ENCODE measurements around the gene ADCY3.

ADCY3 gene

GRCh38 chr2:24919506-24920097 lies 435 bp downstream of the ADCY3 start:
- Mint-ChIP-seq H3K36me3 (ENCODE audit: low read depth) (peaks cover 17% of the 10 kb centered on the region), H3K9me3 (no peaks in the 10 kb centered on the region), H3K27me3 (ENCODE audit: low read depth) (no peaks in the 10 kb centered on the region), H3K4me3 (peak overlapping the region; percentile 92), H3K4me1 (ENCODE audit: low read depth) (peaks cover 28% of the 10 kb centered on the region), H3K27ac (peak overlapping the region; percentile 78)
- DNase-seq (ENCODE audit: low spot score): peak; percentile 33

GRCh38 chr2:24919037-24919505 lies 966 bp downstream of the ADCY3 start:
- no peaks in the 10 kb centered on the region for H3K27me3 Mint-ChIP-seq (ENCODE audit: low read depth)
- H3K4me1 Mint-ChIP-seq (ENCODE audit: low read depth): peaks cover 28% of the 10 kb centered on the region
- peak overlapping the region; percentile 78 for H3K27ac Mint-ChIP-seq
- peak overlapping the region; percentile 92 for H3K4me3 Mint-ChIP-seq
- no peaks in the 10 kb centered on the region for H3K9me3 Mint-ChIP-seq
- peaks cover 19% of the 10 kb centered on the region for H3K36me3 Mint-ChIP-seq (ENCODE audit: low read depth)
- DNase-seq (ENCODE audit: low spot score): peak; percentile 67

- H3K27me3 Mint-ChIP-seq (ENCODE audit: low read depth): no peaks in the 10 kb centered on the region
- DNase-seq (ENCODE audit: low spot score): no peak
- H3K36me3 Mint-ChIP-seq (ENCODE audit: low read depth): peaks cover 23% of the 10 kb centered on the region
- peaks cover 28% of the 10 kb centered on the region for H3K4me1 Mint-ChIP-seq (ENCODE audit: low read depth)
- peak overlapping the region; percentile 92 for H3K4me3 Mint-ChIP-seq
- H3K9me3 Mint-ChIP-seq: no peaks in the 10 kb centered on the region
- no peak overlapping the region for H3K27ac Mint-ChIP-seq
These were observed 1.6 kb downstream of the ADCY3 start for GRCh38 chr2:24918326-24919036.

GRCh38 chr2:24917731-24918325 lies 2.2 kb downstream of the ADCY3 start:
- no peak for DNase-seq (ENCODE audit: low spot score)
- H3K27me3 Mint-ChIP-seq (ENCODE audit: low read depth): no peaks in the 10 kb centered on the region
- peaks cover 28% of the 10 kb centered on the region for H3K36me3 Mint-ChIP-seq (ENCODE audit: low read depth)

GRCh38 chr2:24917086-24917485 lies 3.0 kb downstream of the ADCY3 start:
- H3K4me1 Mint-ChIP-seq (ENCODE audit: low read depth): peaks cover 28% of the 10 kb centered on the region
- no peaks in the 10 kb centered on the region for H3K9me3 Mint-ChIP-seq
- H3K27ac Mint-ChIP-seq: no peak overlapping the region
- DNase-seq (ENCODE audit: low spot score): peak; percentile 50
- H3K4me3 Mint-ChIP-seq: peak overlapping the region; percentile 92
- peaks cover 31% of the 10 kb centered on the region for H3K36me3 Mint-ChIP-seq (ENCODE audit: low read depth)
- no peaks in the 10 kb centered on the region for H3K27me3 Mint-ChIP-seq (ENCODE audit: low read depth)

More at GRCh38 chr2:24917731-24918325, 2.2 kb downstream of the ADCY3 start:
- no peaks in the 10 kb centered on the region for H3K9me3 Mint-ChIP-seq
- H3K4me1 Mint-ChIP-seq (ENCODE audit: low read depth): peaks cover 28% of the 10 kb centered on the region
- H3K27ac Mint-ChIP-seq: no peak overlapping the region
- peak overlapping the region; percentile 92 for H3K4me3 Mint-ChIP-seq

GRCh38 chr2:24915796-24916195 lies 4.2 kb downstream of the ADCY3 start:
- Mint-ChIP-seq H3K4me1 (ENCODE audit: low read depth) (peaks cover 24% of the 10 kb centered on the region), H3K4me3 (no peak overlapping the region), H3K27me3 (ENCODE audit: low read depth) (no peaks in the 10 kb centered on the region), H3K36me3 (ENCODE audit: low read depth) (peaks cover 39% of the 10 kb centered on the region), H3K9me3 (no peaks in the 10 kb centered on the region), H3K27ac (peak overlapping the region; percentile 10)
- DNase-seq (ENCODE audit: low spot score): no peak

GRCh38 chr2:24915175-24915574 lies 4.9 kb downstream of the ADCY3 start:
- H3K9me3 Mint-ChIP-seq: no peaks in the 10 kb centered on the region
- DNase-seq (ENCODE audit: low spot score): no peak
- H3K4me1 Mint-ChIP-seq (ENCODE audit: low read depth): peaks cover 22% of the 10 kb centered on the region
- no peak overlapping the region for H3K27ac Mint-ChIP-seq
- no peaks in the 10 kb centered on the region for H3K27me3 Mint-ChIP-seq (ENCODE audit: low read depth)
- H3K36me3 Mint-ChIP-seq (ENCODE audit: low read depth): peaks cover 45% of the 10 kb centered on the region
- H3K4me3 Mint-ChIP-seq: no peak overlapping the region

GRCh38 chr2:24914713-24915112 lies 5.3 kb downstream of the ADCY3 start:
- no peak overlapping the region for H3K4me3 Mint-ChIP-seq
- H3K27ac Mint-ChIP-seq: no peak overlapping the region
- no peaks in the 10 kb centered on the region for H3K27me3 Mint-ChIP-seq (ENCODE audit: low read depth)
- H3K9me3 Mint-ChIP-seq: no peaks in the 10 kb centered on the region
- peaks cover 22% of the 10 kb centered on the region for H3K4me1 Mint-ChIP-seq (ENCODE audit: low read depth)
- DNase-seq (ENCODE audit: low spot score): no peak
- H3K36me3 Mint-ChIP-seq (ENCODE audit: low read depth): peaks cover 50% of the 10 kb centered on the region

- H3K4me1 Mint-ChIP-seq (ENCODE audit: low read depth): peaks cover 20% of the 10 kb centered on the region
- H3K27ac Mint-ChIP-seq: no peak overlapping the region
These were observed 6.1 kb downstream of the ADCY3 start for GRCh38 chr2:24913911-24914310.

GRCh38 chr2:24912986-24913385 lies 7.1 kb downstream of the ADCY3 start:
- no peaks in the 10 kb centered on the region for H3K27me3 Mint-ChIP-seq (ENCODE audit: low read depth)
- H3K9me3 Mint-ChIP-seq: no peaks in the 10 kb centered on the region
- H3K4me3 Mint-ChIP-seq: no peak overlapping the region
- H3K27ac Mint-ChIP-seq: no peak overlapping the region
- peaks cover 58% of the 10 kb centered on the region for H3K36me3 Mint-ChIP-seq (ENCODE audit: low read depth)
- no peak for DNase-seq (ENCODE audit: low spot score)
- H3K4me1 Mint-ChIP-seq (ENCODE audit: low read depth): peaks cover 16% of the 10 kb centered on the region

More at GRCh38 chr2:24913911-24914310, 6.1 kb downstream of the ADCY3 start:
- Mint-ChIP-seq H3K4me3 (no peak overlapping the region), H3K9me3 (no peaks in the 10 kb centered on the region), H3K27me3 (ENCODE audit: low read depth) (no peaks in the 10 kb centered on the region), H3K36me3 (ENCODE audit: low read depth) (peaks cover 56% of the 10 kb centered on the region)
- no peak for DNase-seq (ENCODE audit: low spot score)

GRCh38 chr2:24912523-24912922 lies 7.5 kb downstream of the ADCY3 start:
- Mint-ChIP-seq H3K4me3 (no peak overlapping the region), H3K4me1 (ENCODE audit: low read depth) (peaks cover 12% of the 10 kb centered on the region), H3K9me3 (no peaks in the 10 kb centered on the region), H3K27ac (no peak overlapping the region), H3K27me3 (ENCODE audit: low read depth) (no peaks in the 10 kb centered on the region), H3K36me3 (ENCODE audit: low read depth) (peaks cover 53% of the 10 kb centered on the region)
- DNase-seq (ENCODE audit: low spot score): no peak

GRCh38 chr2:24910245-24910644 lies 9.8 kb downstream of the ADCY3 start:
- Mint-ChIP-seq H3K27me3 (ENCODE audit: low read depth) (no peaks in the 10 kb centered on the region), H3K4me1 (ENCODE audit: low read depth) (peaks cover 7% of the 10 kb centered on the region), H3K9me3 (no peaks in the 10 kb centered on the region), H3K27ac (no peak overlapping the region), H3K36me3 (ENCODE audit: low read depth) (peaks cover 53% of the 10 kb centered on the region), H3K4me3 (no peak overlapping the region)
- DNase-seq (ENCODE audit: low spot score): no peak

- no peak for DNase-seq (ENCODE audit: low spot score)
- H3K27ac Mint-ChIP-seq: no peak overlapping the region
- no peaks in the 10 kb centered on the region for H3K9me3 Mint-ChIP-seq
- H3K27me3 Mint-ChIP-seq (ENCODE audit: low read depth): no peaks in the 10 kb centered on the region
- no peak overlapping the region for H3K4me3 Mint-ChIP-seq
- H3K4me1 Mint-ChIP-seq (ENCODE audit: low read depth): peaks cover 7% of the 10 kb centered on the region
- peaks cover 51% of the 10 kb centered on the region for H3K36me3 Mint-ChIP-seq (ENCODE audit: low read depth)
These were observed 10.4 kb downstream of the ADCY3 start for GRCh38 chr2:24909555-24910177.

- no peaks in the 10 kb centered on the region for H3K27me3 Mint-ChIP-seq (ENCODE audit: low read depth)
- peaks cover 46% of the 10 kb centered on the region for H3K36me3 Mint-ChIP-seq (ENCODE audit: low read depth)
- no peaks in the 10 kb centered on the region for H3K9me3 Mint-ChIP-seq
- DNase-seq (ENCODE audit: low spot score): no peak
- peaks cover 7% of the 10 kb centered on the region for H3K4me1 Mint-ChIP-seq (ENCODE audit: low read depth)
- no peak overlapping the region for H3K4me3 Mint-ChIP-seq
- no peak overlapping the region for H3K27ac Mint-ChIP-seq
These were observed 11.6 kb downstream of the ADCY3 start for GRCh38 chr2:24908461-24908901.
